ENCODE measurements around the gene STARD3. TPM values are rescaled to one million over a fixed set of nuclear protein-coding genes. Genes with fewer than 3 reads are reported as not detected.
A peak's percentile ranks its signal among the peaks of the same experiment; 100 is the strongest.

STARD3 gene
- total and polyA plus RNA-seq, 7 donors = 21.0 to 59.2 (median 37.0) TPM

DNA sequence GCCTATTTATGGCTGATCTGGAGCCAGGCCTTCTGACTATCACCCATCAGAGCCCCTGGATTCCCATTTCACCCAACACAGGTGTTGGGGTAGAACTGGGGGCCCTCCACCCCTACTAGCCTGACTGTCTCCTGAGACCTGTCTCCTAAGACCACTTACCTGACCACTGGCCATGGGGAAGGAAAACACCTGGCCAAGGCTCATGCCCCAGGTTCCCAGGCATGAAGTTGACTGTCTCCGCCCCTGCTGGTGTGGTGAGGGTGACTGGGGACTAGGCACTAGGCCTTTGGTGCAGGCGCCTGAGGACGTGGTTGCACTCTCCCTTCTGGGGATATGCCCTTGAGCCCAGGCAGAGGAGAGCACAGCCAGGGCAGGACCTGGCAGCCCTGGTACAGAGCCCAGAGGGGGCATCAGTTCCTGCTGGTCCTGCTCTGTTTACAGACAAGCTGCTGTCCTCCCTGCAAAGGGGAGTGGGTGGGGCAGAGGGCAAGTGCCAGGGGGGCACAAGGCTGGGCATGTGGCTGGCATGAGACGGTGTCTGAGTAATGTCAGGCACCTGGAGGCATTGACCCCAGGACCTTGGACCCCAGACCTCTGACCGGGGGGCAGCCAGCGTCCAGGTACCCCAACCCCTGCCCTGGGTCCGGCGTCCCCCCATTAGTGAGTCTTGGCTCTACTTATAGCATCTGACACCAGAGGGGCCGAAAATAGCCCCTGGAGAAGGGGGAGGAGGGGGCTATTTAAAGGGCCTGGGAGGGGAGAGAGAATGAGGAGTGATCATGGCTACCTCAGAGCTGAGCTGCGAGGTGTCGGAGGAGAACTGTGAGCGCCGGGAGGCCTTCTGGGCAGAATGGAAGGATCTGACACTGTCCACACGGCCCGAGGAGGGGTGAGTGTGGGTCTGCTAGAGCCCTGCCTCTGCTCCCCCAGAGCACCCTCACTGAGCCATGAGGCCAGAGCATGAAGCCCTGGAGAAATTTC lies 27.9 kb downstream of the STARD3 start, which contains the start of gene TCAP:
TSS of gene TCAP (plus strand) at position 769 of the 981 bp plus-strand sequence. CDS start at position 780, 11 bp downstream.
- DNase-seq = no peak
- Histone ChIP-seq H3K27ac (peak within 1 kb of the TSS in 2 of 4 donors; percentile 17 to 36), H3K4me1 (peaks cover 0 to 50% (median 30%) of the 10 kb centered on the region in 4 donors), H3K27me3 (peaks cover 22 to 53% (median 37%) of the 10 kb centered on the region in 3 donors), H3K9me3 (no peaks in the 10 kb centered on the region), H3K36me3 (peaks cover 0 to 28% (median 8%) of the 10 kb centered on the region in 4 donors), H3K4me3 (no peak within 1 kb of the TSS)
- WGBS, 2 donors = 60 to 70% methylated on average over 15 of the region's 15 CpGs
- intact Hi-C loops (cut with DNase I) = no loop called here
- TF ChIP-seq CTCF (IDR thresholded peaks at IDR 0.05) (no peak), POLR2A (IDR thresholded peaks at IDR 0.05) (no peak), EP300 (IDR thresholded peaks at IDR 0.05) (no peak), POLR2AphosphoS5 (IDR thresholded peaks at IDR 0.05) (no peak)

- no peak for DNase-seq
- TF ChIP-seq POLR2A (IDR thresholded peaks at IDR 0.05) (no peak), EP300 (IDR thresholded peaks at IDR 0.05) (no peak), CTCF (IDR thresholded peaks at IDR 0.05) (no peak), POLR2AphosphoS5 (IDR thresholded peaks at IDR 0.05) (peak in 1 of 4 donors; percentile 11)
- Histone ChIP-seq H3K27ac (peak overlapping the region in 2 of 4 donors; percentile 17 to 36), H3K9me3 (no peaks in the 10 kb centered on the region), H3K4me3 (no peak overlapping the region), H3K36me3 (peaks cover 0 to 19% (median 1%) of the 10 kb centered on the region in 4 donors), H3K27me3 (peaks cover 27 to 62% (median 45%) of the 10 kb centered on the region in 3 donors), H3K4me1 (peaks cover 0 to 50% (median 30%) of the 10 kb centered on the region in 4 donors)
- intact Hi-C loops (cut with DNase I) = no loop called here
- WGBS, 2 donors = 63 to 73% methylated on average over 17 of the region's 17 CpGs
Observed at GRCh38 chr17:39665642-39666224, 28.8 kb downstream of the STARD3 start.

DNA sequence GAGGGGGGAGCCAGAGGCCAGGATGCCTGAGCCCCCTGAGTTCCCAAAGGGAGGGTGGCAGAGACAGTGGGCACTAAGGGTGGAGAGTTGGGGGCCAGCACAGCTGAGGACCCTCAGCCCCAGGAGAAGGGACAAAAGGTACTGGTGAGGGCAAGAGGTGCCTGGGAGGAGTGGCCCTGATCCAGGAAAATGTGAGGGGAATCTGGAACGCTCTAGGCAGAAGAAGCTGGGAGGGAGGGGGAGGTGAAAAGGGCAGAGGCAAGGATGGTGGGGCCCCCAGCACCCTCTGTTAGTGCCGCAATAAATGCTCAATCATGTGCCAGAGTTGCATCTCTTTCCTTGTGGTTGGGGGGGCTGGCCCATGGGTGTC lies 29.3 kb downstream of the STARD3 start:
- Histone ChIP-seq H3K9me3 (no peaks in the 10 kb centered on the region), H3K27me3 (peaks cover 32 to 67% (median 50%) of the 10 kb centered on the region in 3 donors), H3K36me3 (peaks cover 0 to 14% (median 0%) of the 10 kb centered on the region in 4 donors), H3K4me1 (peaks cover 0 to 50% (median 30%) of the 10 kb centered on the region in 4 donors), H3K27ac (peak overlapping the region in 1 of 4 donors; percentile 36), H3K4me3 (no peak overlapping the region)
- 53 to 69% methylated on average over 2 of the region's 2 CpGs for WGBS, 2 donors
- no peak for TF ChIP-seq EP300 (IDR thresholded peaks at IDR 0.05)
- no peak for TF ChIP-seq POLR2A (IDR thresholded peaks at IDR 0.05)
- TF ChIP-seq CTCF (IDR thresholded peaks at IDR 0.05) = no peak
- no peak for TF ChIP-seq POLR2AphosphoS5 (IDR thresholded peaks at IDR 0.05)
- intact Hi-C loops (cut with DNase I) = no loop called here
- no peak for DNase-seq

GRCh38 chr17:39666601-39667261 lies 29.8 kb downstream of the STARD3 start:
- Histone ChIP-seq H3K9me3 (no peaks in the 10 kb centered on the region), H3K36me3 (peaks cover 0 to 9% (median 0%) of the 10 kb centered on the region in 4 donors), H3K4me3 (no peak overlapping the region), H3K27me3 (peaks cover 37 to 72% (median 55%) of the 10 kb centered on the region in 3 donors), H3K27ac (peak overlapping the region in 2 of 4 donors; percentile 36 to 52), H3K4me1 (peaks cover 0 to 50% (median 28%) of the 10 kb centered on the region in 4 donors)
- no peak for DNase-seq
- intact Hi-C loops (cut with DNase I) = no loop called here
- TF ChIP-seq POLR2AphosphoS5 (IDR thresholded peaks at IDR 0.05) (peak in 1 of 4 donors; percentile 23), POLR2A (IDR thresholded peaks at IDR 0.05) (no peak), CTCF (IDR thresholded peaks at IDR 0.05) (no peak), EP300 (IDR thresholded peaks at IDR 0.05) (no peak)
- WGBS, 2 donors = 68 to 73% methylated on average over 11 of the region's 11 CpGs

Data from sigmoid colon (tissue), 7 donors.